AG09319 (cell line): ENCODE data around the gene ITPRIPL2.

Source experiments
- DNase-seq: peaks from one replicate; pipeline ENCODE4 v3.0.0-alpha.2; 2010; ENCODE audit warnings: low read depth; ENCODE audit errors: extremely low read depth
- CTCF ChIP-seq: IDR thresholded peaks from 2 replicates; pipeline ENCODE4 v1.5.1; 2011; ENCODE audit warnings: low read depth, mild to moderate bottlenecking, inconsistent platforms, low read length, moderate library complexity

ITPRIPL2 gene

GRCh38 chr16:19139436-19140091, 25.8 kb downstream of the ITPRIPL2 start:
- DNase-seq = no peak
- TF ChIP-seq CTCF = no peak

- TF ChIP-seq CTCF = no peak
These were observed 26.6 kb downstream of the ITPRIPL2 start for GRCh38 chr16:19140396-19140795.

GRCh38 chr16:19142939-19143598, 29.3 kb downstream of the ITPRIPL2 start:
- no peak for DNase-seq
- no peak for TF ChIP-seq CTCF

More at GRCh38 chr16:19140396-19140795, 26.6 kb downstream of the ITPRIPL2 start:
- no peak for DNase-seq

GRCh38 chr16:19143599-19143956, 29.8 kb downstream of the ITPRIPL2 start:
- no peak for TF ChIP-seq CTCF
- DNase-seq = no peak

GRCh38 chr16:19145010-19145409, 31.2 kb downstream of the ITPRIPL2 start:
- no peak for TF ChIP-seq CTCF
- no peak for DNase-seq

GRCh38 chr16:19147126-19147525, 33.4 kb downstream of the ITPRIPL2 start:
- TF ChIP-seq CTCF = no peak
- DNase-seq = no peak

GRCh38 chr16:19147627-19148026, 33.9 kb downstream of the ITPRIPL2 start:
- no peak for TF ChIP-seq CTCF
- DNase-seq = no peak
